ENCODE data around the gene ADCY2.

The ADCY2 gene

DNA sequence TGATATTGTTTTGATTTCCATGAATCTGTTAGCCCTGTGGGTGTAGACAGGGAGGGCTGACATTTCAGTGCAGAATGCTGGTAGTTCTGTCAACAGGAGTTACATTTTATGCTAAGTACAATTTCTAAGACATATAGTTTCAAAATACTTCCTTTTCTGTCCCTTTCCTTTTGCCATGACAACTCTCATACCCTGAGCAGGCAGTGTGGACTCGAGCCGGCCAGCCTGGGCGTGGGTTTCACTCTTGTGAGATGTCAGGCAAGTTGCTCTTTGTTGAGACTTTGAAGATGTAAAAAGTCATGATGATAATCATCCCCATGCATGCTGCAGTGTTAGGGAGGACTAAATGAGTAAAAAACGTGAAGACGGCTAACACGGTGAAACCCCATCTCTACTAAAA is 257.1 kb downstream of the ADCY2 start:
- no peak for DNase-seq (ENCODE audit: extremely low read depth, insufficient read length)
- H3K36me3 ChIP-seq (ENCODE audit: control insufficient read depth, insufficient read depth, low read length) = no peaks in the 10 kb centered on the region
- H3K4me3 ChIP-seq (replicated peaks; ENCODE audit: low read depth, low read length) = no peak overlapping the region
- no peaks in the 10 kb centered on the region for H3K27me3 ChIP-seq (replicated peaks; ENCODE audit: control insufficient read depth, insufficient read depth, low read length)
- TF ChIP-seq, protein P1, sequence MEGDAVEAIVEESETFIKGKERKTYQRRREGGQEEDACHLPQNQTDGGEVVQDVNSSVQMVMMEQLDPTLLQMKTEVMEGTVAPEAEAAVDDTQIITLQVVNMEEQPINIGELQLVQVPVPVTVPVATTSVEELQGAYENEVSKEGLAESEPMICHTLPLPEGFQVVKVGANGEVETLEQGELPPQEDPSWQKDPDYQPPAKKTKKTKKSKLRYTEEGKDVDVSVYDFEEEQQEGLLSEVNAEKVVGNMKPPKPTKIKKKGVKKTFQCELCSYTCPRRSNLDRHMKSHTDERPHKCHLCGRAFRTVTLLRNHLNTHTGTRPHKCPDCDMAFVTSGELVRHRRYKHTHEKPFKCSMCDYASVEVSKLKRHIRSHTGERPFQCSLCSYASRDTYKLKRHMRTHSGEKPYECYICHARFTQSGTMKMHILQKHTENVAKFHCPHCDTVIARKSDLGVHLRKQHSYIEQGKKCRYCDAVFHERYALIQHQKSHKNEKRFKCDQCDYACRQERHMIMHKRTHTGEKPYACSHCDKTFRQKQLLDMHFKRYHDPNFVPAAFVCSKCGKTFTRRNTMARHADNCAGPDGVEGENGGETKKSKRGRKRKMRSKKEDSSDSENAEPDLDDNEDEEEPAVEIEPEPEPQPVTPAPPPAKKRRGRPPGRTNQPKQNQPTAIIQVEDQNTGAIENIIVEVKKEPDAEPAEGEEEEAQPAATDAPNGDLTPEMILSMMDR (IDR thresholded peaks at IDR 0.05; ENCODE audit: insufficient read depth, low read length, poor library complexity, severe bottlenecking) = no peak

DNA sequence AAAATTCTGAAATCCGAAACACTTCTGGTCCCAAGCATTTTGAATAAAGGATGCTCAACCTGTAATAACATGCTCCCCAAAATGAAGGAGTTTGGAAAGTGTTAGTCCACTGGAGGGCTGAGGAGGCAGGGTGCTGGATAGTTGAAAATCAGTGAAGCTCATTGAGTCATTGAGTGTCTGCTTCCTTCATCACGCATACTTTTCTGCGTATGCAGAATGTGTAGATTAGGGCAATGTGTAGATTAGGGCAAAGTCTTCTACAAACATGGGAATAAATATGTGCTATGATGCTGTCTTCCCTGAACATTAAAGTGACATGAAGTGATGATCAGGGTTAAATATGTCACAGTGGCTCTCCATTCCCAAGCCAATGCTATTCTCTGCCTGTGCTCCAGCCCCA is 261.2 kb downstream of the ADCY2 start:
- H3K4me3 ChIP-seq (replicated peaks; ENCODE audit: low read depth, low read length) = no peak overlapping the region
- no peaks in the 10 kb centered on the region for H3K36me3 ChIP-seq (ENCODE audit: control insufficient read depth, insufficient read depth, low read length)
- TF ChIP-seq, protein P1 (IDR thresholded peaks at IDR 0.05; ENCODE audit: insufficient read depth, low read length, poor library complexity, severe bottlenecking) = no peak
- no peaks in the 10 kb centered on the region for H3K27me3 ChIP-seq (replicated peaks; ENCODE audit: control insufficient read depth, insufficient read depth, low read length)
- DNase-seq (ENCODE audit: extremely low read depth, insufficient read length) = no peak

DNA sequence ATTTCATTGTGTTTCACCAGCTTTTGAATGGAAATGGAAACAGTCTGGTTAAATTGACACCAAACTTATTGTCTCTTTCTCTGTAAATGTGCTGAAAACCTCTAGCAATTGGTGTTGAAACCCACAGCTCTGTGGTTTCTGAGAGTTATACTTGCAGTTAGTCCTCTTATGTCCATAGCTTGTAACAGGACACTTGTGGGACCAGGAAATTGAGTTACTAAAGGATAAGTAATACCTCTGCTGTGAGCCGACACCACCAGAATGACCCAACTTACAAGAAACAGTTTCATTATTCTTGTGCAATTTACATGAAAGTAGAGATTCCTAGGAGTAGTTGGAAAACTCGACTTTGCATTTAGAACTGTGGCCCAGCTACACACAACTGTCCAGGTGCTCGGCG is 263.5 kb downstream of the ADCY2 start:
- no peak for DNase-seq (ENCODE audit: extremely low read depth, insufficient read length)
- Histone ChIP-seq H3K36me3 (ENCODE audit: control insufficient read depth, insufficient read depth, low read length) (no peaks in the 10 kb centered on the region), H3K4me3 (replicated peaks; ENCODE audit: low read depth, low read length) (no peak overlapping the region), H3K27me3 (replicated peaks; ENCODE audit: control insufficient read depth, insufficient read depth, low read length) (no peaks in the 10 kb centered on the region)
- TF ChIP-seq, protein P1 (IDR thresholded peaks at IDR 0.05; ENCODE audit: insufficient read depth, low read length, poor library complexity, severe bottlenecking) = no peak

DNA sequence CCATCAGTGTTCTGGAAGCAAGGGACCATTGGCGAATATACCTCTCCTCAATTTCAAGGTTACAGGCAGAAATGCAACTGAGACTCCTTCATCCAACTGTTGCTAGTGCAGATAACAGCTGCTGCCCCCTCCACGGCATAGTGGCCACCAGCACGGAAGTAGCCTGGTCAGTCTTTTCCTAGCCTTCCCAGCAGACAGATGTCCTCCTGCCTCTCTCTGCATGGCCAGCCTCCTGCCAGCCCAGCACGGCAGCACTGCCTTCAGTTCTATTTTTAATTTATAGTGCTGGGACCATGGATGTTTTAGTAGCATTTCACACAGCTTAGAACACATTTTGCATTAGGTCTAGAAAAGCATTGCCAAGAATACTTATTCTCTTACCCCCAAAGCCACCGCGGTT is 266.4 kb downstream of the ADCY2 start:
- H3K36me3 ChIP-seq (ENCODE audit: control insufficient read depth, insufficient read depth, low read length) = no peaks in the 10 kb centered on the region
- TF ChIP-seq, protein P1 (IDR thresholded peaks at IDR 0.05; ENCODE audit: insufficient read depth, low read length, poor library complexity, severe bottlenecking) = no peak

DNA sequence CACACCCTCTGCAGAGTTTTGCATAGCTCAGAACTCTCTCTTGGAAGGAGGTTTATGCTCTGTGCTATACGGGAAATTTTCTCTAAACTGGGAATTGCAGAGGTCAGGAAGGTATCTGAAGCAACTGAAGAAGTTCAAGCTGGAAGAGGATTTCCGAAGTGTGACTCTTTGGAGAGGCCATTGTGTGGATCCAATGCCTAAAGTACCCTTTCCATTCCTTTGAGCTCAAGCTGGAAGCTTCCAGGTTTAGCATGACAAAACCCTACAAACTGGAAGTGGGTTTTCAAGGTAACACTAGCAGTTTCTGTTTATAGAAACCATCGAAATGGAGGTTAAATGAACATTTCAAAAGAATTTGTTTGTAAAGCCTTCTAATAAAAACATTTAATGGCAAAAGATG is 267.9 kb downstream of the ADCY2 start:
- Histone ChIP-seq H3K27me3 (replicated peaks; ENCODE audit: control insufficient read depth, insufficient read depth, low read length) (no peaks in the 10 kb centered on the region), H3K36me3 (ENCODE audit: control insufficient read depth, insufficient read depth, low read length) (no peaks in the 10 kb centered on the region), H3K4me3 (replicated peaks; ENCODE audit: low read depth, low read length) (no peak overlapping the region)
- no peak for DNase-seq (ENCODE audit: extremely low read depth, insufficient read length)
- TF ChIP-seq, protein P1 (IDR thresholded peaks at IDR 0.05; ENCODE audit: insufficient read depth, low read length, poor library complexity, severe bottlenecking) = no peak

More for the DNA sequence above, 266.4 kb downstream of the ADCY2 start:
- Histone ChIP-seq H3K27me3 (replicated peaks; ENCODE audit: control insufficient read depth, insufficient read depth, low read length) (no peaks in the 10 kb centered on the region), H3K4me3 (replicated peaks; ENCODE audit: low read depth, low read length) (no peak overlapping the region)
- no peak for DNase-seq (ENCODE audit: extremely low read depth, insufficient read length)

DNA sequence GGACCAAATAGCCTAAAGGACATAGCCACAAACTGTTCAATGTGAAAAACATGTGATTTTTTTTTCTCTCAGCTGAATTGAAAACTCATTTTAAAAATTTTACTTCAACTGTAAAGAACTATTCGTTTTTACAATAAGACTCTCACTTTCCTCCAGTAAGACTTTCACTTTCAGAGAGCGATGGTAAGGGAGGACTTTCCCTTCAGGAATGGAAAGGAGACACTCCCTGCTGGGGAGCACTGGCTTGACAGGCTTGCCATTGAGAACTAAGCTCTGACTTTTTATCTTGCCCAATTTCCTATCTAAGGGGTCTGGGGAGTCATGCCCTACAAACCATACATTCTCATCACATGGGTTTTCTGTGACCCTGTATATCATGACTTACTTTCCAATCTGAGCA is 268.3 kb downstream of the ADCY2 start:
- Histone ChIP-seq H3K4me3 (replicated peaks; ENCODE audit: low read depth, low read length) (no peak overlapping the region), H3K27me3 (replicated peaks; ENCODE audit: control insufficient read depth, insufficient read depth, low read length) (no peaks in the 10 kb centered on the region), H3K36me3 (ENCODE audit: control insufficient read depth, insufficient read depth, low read length) (no peaks in the 10 kb centered on the region)
- no peak for DNase-seq (ENCODE audit: extremely low read depth, insufficient read length)
- TF ChIP-seq, protein P1 (IDR thresholded peaks at IDR 0.05; ENCODE audit: insufficient read depth, low read length, poor library complexity, severe bottlenecking) = no peak

Data from GM06990 (cell line).